ENCODE results near the gene LIG1.
"Not testable (repeated sequence)": the region's sequence is repeated elsewhere in the genome, so short reads cannot be mapped to it uniquely, and the experiment has no call there.

The LIG1 gene

GRCh38 chr19:48088991-48089390 lies 81.2 kb downstream of the LIG1 start:
- not testable (repeated sequence) for FAIRE-seq; DNase-seq (ENCODE audit: insufficient read length, low spot score)

- DNase-seq (ENCODE audit: insufficient read length, low spot score), result no peak
- no peak for FAIRE-seq
These were observed 84.0 kb downstream of the LIG1 start for GRCh38 chr19:48085904-48086864.

DNA sequence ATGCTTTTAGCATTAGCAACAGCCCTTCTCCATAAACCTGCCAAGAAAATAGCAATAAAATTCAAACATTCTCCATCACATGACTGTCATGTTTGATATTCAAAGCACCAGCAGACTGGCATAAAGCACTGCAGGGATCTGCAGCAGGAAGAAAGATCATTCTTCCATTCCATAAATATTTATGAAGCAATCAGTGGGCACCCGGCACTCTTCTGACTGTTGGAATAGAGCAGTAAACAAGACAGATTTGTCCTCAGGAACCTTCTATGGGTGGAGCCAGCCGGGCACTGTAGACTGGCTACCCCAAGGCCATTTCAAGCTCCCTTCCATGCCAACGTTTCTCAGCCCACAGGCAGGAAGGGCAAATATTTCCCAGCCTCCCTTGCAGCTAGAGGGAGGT lies 85.1 kb downstream of the LIG1 start:
- DNase-seq (ENCODE audit: insufficient read length, low spot score) (no peak), FAIRE-seq (no peak)

DNA sequence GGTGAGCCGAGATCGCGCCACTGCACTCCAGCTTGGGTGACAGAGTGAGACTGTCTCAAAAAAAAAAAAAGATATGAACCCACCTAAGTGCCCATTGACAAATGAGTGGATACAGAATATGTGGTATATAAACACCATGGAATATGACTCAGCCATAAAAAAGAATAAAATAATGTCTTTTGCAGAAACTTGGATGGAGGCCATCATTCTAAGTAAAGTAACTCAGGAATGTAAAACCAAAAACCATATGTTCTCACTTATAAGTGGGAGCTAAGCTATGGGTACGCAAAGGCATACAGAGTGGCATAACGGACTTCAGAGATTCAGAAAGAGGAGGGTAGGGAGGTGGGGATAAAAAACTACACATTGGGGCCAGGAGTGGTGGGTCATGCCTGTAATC lies 89.0 kb downstream of the LIG1 start:
- no peak for FAIRE-seq
- no peak for DNase-seq (ENCODE audit: insufficient read length, low spot score)

DNA sequence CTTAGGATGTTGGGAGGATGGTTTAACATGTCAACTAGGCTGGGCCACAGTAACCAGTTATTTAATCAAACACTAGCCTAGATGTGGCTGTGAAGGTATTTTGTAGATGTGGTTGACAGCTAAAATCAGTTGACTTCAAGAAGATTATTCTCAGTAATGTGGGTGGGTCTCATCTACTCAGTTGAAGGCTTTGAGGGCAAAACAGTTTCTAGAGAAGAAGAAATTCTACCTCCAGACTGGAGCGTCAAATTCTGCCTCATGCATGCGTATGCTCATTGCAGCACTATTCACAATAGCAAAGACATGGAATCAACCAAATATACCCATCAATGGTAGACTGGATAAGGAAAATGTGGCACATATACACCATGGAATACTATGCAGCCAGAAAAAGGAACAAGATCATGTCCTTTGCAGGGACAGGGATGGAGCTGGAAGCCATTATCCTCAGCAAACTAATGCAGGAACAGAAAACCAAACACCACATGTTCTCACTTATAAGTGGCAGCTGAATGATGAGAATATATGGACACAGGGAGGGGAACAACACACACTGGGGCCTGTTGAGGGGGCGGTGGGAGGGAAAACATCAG lies 99.9 kb downstream of the LIG1 start:
- not testable (repeated sequence) for FAIRE-seq

GRCh38 chr19:48069435-48069834 lies 100.7 kb downstream of the LIG1 start:
- DNase-seq (ENCODE audit: insufficient read length, low spot score), result no peak
- no peak for FAIRE-seq

More for the DNA sequence above, 99.9 kb downstream of the LIG1 start:
- DNase-seq (ENCODE audit: insufficient read length, low spot score), result not testable (repeated sequence)
